Sigmoid colon (tissue), 4 donors: ENCODE results near the gene CLCN7.

ENCODE experiments used
- EP300 ChIP-seq, 4 donors: sonication (generic); formaldehyde crosslinking; IDR thresholded peaks; one replicate each; pipeline ENCODE4 v1.6.1; 2017; ENCODE audit warnings: antibody characterized with exemption in 4 of 4
- POLR2A ChIP-seq, 2 donors: fragments of 450-650 bp; IDR thresholded peaks; one replicate each; pipeline ENCODE4 v1.6.1; 2016; ENCODE audit warnings: antibody characterized with exemption in 2 of 2, mild to moderate bottlenecking in 2 of 2, moderate library complexity in 2 of 2
- POLR2AphosphoS5 ChIP-seq, 4 donors: sonication (generic); formaldehyde crosslinking; IDR thresholded peaks; one replicate each; pipeline ENCODE4 v1.6.1; 2017; ENCODE audit warnings: antibody characterized with exemption in 4 of 4
- TF ChIP-seq, protein P1 (sequence below), 4 experiments: fragments of 450-650 bp in 3 of 4; fragments of 200-600 bp in 1 of 4; IDR thresholded peaks; one replicate each; pipeline ENCODE4 v1.5.1; 2016 to 2019; ENCODE audit warnings: antibody characterized with exemption in 4 of 4, mild to moderate bottlenecking in 3 of 4, moderate library complexity in 2 of 4

DNA sequence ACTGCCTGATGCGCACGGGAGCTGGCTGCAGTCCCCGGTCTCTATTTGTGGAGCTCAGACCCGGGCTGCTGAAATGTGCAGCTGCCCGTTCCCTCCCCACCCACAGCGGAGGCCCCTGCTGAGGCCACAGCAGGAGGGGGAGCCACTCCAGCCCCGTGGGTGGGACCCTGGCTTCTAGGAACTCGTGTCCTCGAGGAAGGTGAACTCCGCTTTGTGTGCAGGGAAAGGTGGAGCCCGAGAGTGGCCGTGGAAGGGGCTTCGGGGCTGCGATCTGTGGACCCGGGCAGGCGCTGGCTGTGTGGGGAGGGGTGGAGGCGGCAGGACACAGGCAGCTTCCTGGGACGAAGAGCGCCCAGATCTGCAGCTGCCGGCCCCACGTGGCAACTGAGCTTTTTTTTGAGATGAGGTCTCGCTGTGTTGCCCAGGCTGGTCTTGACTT, 33.4 kb downstream of the CLCN7 start:
- TF ChIP-seq, protein P1, sequence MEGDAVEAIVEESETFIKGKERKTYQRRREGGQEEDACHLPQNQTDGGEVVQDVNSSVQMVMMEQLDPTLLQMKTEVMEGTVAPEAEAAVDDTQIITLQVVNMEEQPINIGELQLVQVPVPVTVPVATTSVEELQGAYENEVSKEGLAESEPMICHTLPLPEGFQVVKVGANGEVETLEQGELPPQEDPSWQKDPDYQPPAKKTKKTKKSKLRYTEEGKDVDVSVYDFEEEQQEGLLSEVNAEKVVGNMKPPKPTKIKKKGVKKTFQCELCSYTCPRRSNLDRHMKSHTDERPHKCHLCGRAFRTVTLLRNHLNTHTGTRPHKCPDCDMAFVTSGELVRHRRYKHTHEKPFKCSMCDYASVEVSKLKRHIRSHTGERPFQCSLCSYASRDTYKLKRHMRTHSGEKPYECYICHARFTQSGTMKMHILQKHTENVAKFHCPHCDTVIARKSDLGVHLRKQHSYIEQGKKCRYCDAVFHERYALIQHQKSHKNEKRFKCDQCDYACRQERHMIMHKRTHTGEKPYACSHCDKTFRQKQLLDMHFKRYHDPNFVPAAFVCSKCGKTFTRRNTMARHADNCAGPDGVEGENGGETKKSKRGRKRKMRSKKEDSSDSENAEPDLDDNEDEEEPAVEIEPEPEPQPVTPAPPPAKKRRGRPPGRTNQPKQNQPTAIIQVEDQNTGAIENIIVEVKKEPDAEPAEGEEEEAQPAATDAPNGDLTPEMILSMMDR (IDR thresholded peaks at IDR 0.05): no peak
- no peak for TF ChIP-seq EP300 (IDR thresholded peaks at IDR 0.05)
- no peak for TF ChIP-seq POLR2AphosphoS5 (IDR thresholded peaks at IDR 0.05)
- no peak for TF ChIP-seq POLR2A (IDR thresholded peaks at IDR 0.05)
